Measurements from ENCODE around the gene ROS1. TPM values are rescaled to one million over a fixed set of nuclear protein-coding genes. Genes with fewer than 3 reads are reported as not detected.

The ROS1 gene
- total RNA-seq, 1 donor from 2014 or later = not detected

DNA sequence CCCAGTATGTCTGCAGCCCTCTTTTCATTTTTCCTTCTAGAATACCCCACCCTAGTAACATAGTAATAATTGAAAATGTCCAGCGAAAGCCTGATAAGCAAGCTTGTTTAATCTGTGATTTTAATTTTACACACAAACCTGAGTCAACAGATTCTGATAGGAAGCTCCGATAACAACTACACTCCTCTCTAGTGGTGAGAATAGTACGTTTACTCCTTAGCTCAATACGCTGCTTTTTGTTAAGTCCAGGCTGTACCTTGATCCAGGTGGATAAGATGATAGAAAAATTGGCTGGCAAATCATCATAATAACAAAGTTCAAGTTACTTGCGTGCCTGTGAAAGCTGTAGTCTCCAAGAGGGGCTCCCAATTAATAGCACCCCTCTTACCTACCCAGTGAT is 31.3 kb upstream of the ROS1 start:
- intact Hi-C loops (cut with DNase I) = no loop called here
- Histone ChIP-seq H3K9me3 (no peaks in the 10 kb centered on the region), H3K4me3 (no peak overlapping the region), H3K36me3 (no peaks in the 10 kb centered on the region), H3K27me3 (no peaks in the 10 kb centered on the region), H3K27ac (no peak overlapping the region), H3K4me1 (no peaks in the 10 kb centered on the region)
- no peak for DNase-seq (ENCODE audit: low spot score in 2 of 2)
- TF ChIP-seq, protein P1, sequence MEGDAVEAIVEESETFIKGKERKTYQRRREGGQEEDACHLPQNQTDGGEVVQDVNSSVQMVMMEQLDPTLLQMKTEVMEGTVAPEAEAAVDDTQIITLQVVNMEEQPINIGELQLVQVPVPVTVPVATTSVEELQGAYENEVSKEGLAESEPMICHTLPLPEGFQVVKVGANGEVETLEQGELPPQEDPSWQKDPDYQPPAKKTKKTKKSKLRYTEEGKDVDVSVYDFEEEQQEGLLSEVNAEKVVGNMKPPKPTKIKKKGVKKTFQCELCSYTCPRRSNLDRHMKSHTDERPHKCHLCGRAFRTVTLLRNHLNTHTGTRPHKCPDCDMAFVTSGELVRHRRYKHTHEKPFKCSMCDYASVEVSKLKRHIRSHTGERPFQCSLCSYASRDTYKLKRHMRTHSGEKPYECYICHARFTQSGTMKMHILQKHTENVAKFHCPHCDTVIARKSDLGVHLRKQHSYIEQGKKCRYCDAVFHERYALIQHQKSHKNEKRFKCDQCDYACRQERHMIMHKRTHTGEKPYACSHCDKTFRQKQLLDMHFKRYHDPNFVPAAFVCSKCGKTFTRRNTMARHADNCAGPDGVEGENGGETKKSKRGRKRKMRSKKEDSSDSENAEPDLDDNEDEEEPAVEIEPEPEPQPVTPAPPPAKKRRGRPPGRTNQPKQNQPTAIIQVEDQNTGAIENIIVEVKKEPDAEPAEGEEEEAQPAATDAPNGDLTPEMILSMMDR (IDR thresholded peaks at IDR 0.05) = no peak

DNA sequence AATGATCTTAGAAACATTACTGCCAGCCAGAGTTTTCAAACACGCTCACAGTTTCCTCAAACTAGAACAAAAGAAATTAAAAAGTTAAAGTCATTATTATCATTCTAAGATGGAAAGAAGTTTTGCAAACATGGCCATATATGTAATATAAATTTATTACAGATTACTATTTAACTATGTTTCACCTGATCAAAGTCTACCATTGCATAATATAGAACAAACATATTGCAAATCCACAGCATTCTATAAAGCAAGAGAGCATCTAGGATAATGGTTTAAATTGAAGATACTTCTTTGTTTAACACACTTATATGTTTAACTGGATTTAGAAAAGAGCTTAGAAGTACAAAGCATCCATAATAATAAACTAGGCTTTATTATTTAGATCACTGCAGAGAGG is 30.5 kb upstream of the ROS1 start:
- TF ChIP-seq, protein P1 (IDR thresholded peaks at IDR 0.05) = no peak
- Histone ChIP-seq H3K36me3 (no peaks in the 10 kb centered on the region), H3K9me3 (no peaks in the 10 kb centered on the region), H3K4me3 (no peak overlapping the region), H3K27me3 (no peaks in the 10 kb centered on the region), H3K27ac (no peak overlapping the region), H3K4me1 (no peaks in the 10 kb centered on the region)
- no peak for DNase-seq (ENCODE audit: low spot score in 2 of 2)
- intact Hi-C loops (cut with DNase I) = no loop called here

DNA sequence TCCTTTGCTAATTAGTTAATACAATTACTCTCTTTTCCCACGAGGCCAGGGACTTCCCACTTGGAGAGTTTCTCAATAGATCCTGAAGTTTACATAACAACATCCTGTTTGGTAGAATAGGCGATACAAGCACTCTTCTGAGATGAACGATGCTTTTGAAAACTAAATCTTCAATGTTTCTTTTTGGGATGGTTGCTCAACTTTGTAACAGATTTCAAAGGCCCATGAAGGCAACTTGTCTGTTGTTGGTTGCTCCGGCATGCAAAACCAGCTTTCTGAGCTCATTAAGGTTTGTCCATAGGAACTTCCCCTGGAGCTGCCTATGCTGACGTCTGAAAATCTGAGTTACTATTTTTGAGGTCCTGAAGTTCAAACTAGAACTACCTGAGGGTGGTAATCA is 25.9 kb upstream of the ROS1 start:
- no peaks in the 10 kb centered on the region for H3K9me3 ChIP-seq
- no peak overlapping the region for H3K4me3 ChIP-seq
- H3K27ac ChIP-seq = no peak overlapping the region
- H3K4me1 ChIP-seq = peaks cover 0 to 13% of the 10 kb centered on the region in 2 donors
- no peaks in the 10 kb centered on the region for H3K27me3 ChIP-seq
- H3K36me3 ChIP-seq = no peaks in the 10 kb centered on the region
- TF ChIP-seq, protein P1 (IDR thresholded peaks at IDR 0.05) = no peak
- no peak for DNase-seq (ENCODE audit: low spot score in 2 of 2)
- intact Hi-C loops (cut with DNase I) = loop anchor here (2.0 kb wide), 2 partner anchors 31 to 105 kb away; partner anchors contain the start of gene DCBLD1

- TF ChIP-seq, protein P1 (IDR thresholded peaks at IDR 0.05) = peak; percentile 53 to 81 (median 76)
Observed at GRCh38 chr6:117449549-117450439, 24.1 kb upstream of the ROS1 start.

GRCh38 chr6:117448732-117449485 is 23.2 kb upstream of the ROS1 start:
- TF ChIP-seq, protein P1 (IDR thresholded peaks at IDR 0.05) = no peak
- H3K4me1 ChIP-seq = peaks cover 0 to 13% of the 10 kb centered on the region in 2 donors
- no peak for DNase-seq (ENCODE audit: low spot score in 2 of 2)
- H3K27ac ChIP-seq = peak overlapping the region; percentile 56 to 63
- intact Hi-C loops (cut with DNase I) = loop anchor here (1.0 to 5.0 kb wide), 2 partner anchors 107 to 228 kb away; partner anchors contain the start of gene NUS1
- H3K27me3 ChIP-seq = no peaks in the 10 kb centered on the region
- H3K36me3 ChIP-seq = no peaks in the 10 kb centered on the region
- peak overlapping the region in 1 of 2 donors; percentile 0 for H3K4me3 ChIP-seq
- H3K9me3 ChIP-seq = no peaks in the 10 kb centered on the region

More at GRCh38 chr6:117449549-117450439, 24.1 kb upstream of the ROS1 start:
- Histone ChIP-seq H3K4me1 (peaks cover 0 to 13% of the 10 kb centered on the region in 2 donors), H3K27me3 (no peaks in the 10 kb centered on the region), H3K4me3 (peak overlapping the region in 1 of 2 donors; percentile 3), H3K27ac (peak overlapping the region; percentile 56 to 63), H3K9me3 (no peaks in the 10 kb centered on the region), H3K36me3 (no peaks in the 10 kb centered on the region)
- intact Hi-C loops (cut with DNase I) = loop anchor here (1.0 to 5.0 kb wide), 5 partner anchors 33 to 228 kb away; partner anchors contain the start of genes DCBLD1 and NUS1
- peak in 1 of 2 donors; percentile 76 for DNase-seq (ENCODE audit: low spot score in 2 of 2)

All from ascending aorta (tissue), 2 donors.